ENCODE measurements around the gene SLC22A16. TPM values are rescaled to one million over a fixed set of nuclear protein-coding genes. Genes with fewer than 3 reads are reported as not detected.

The SLC22A16 gene
- total and polyA plus RNA-seq, 2 donors (not counting 3 experiments of a cell fraction or from before 2014, with no cell fraction given) = not detected

DNA sequence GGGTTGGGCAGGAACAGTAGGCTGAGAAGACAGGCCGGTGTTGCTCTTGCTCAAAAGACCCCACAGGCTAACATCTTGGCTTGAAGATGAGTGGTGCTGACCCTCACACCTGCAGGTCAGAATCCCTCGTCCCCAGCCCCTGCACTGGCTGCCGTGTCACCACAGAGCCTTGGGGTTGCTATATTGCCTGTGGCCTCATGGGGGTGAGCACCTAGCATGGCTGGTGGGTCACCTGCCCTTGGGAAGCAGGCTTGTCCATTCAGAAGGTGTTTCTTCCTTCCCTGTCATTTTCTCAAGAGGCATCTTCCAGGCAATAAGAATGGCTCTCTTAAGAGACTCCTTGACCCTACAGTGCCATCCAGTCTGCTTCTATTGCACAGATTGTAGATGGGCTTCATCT lies 7.7 kb downstream of the SLC22A16 start:
- TF ChIP-seq, protein P1, sequence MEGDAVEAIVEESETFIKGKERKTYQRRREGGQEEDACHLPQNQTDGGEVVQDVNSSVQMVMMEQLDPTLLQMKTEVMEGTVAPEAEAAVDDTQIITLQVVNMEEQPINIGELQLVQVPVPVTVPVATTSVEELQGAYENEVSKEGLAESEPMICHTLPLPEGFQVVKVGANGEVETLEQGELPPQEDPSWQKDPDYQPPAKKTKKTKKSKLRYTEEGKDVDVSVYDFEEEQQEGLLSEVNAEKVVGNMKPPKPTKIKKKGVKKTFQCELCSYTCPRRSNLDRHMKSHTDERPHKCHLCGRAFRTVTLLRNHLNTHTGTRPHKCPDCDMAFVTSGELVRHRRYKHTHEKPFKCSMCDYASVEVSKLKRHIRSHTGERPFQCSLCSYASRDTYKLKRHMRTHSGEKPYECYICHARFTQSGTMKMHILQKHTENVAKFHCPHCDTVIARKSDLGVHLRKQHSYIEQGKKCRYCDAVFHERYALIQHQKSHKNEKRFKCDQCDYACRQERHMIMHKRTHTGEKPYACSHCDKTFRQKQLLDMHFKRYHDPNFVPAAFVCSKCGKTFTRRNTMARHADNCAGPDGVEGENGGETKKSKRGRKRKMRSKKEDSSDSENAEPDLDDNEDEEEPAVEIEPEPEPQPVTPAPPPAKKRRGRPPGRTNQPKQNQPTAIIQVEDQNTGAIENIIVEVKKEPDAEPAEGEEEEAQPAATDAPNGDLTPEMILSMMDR (IDR thresholded peaks at IDR 0.05; ENCODE audit: extremely low read depth in 1 of 2, insufficient read depth in 1 of 2, low read depth in 1 of 2, low read length in 2 of 2) = no peak

DNA sequence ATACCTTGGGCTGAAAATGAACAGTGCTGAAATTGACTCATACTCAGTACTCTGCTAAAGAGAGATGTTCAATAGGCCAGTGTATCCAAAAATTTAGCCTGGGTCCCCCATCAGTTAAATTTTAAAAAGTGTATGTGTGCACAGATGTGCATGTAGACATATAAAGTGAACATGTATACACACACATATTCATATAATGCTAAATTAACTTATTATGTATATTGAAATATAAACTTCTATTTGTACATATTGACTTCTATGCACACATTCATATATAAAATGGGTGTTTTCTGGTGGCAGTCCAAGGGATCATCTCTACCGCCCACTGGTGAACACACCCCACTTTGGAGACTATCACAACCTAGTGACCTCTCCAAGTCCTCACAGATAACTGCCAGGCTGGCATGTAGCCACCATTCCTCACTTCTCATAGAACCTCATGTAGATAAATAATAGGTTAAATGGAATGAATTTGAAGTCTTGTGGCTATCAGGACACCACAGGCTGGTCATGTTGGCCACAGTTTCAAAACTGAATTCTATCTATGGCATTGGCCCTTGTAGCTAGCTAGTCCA lies 8.8 kb downstream of the SLC22A16 start:
- Histone ChIP-seq H3K4me3 (replicated peaks in 1 of 3; ENCODE audit: insufficient read depth in 1 of 3, low read depth in 1 of 3, low read length in 3 of 3) (no peak overlapping the region), H4K20me1 (replicated peaks; ENCODE audit: control insufficient read depth, extremely low read depth, insufficient read depth, low read length) (no peaks in the 10 kb centered on the region), H3K4me2 (ENCODE audit: insufficient read depth, low read length) (no peak overlapping the region), H3K27ac (ENCODE audit: insufficient read depth, low read depth, low read length) (no peak overlapping the region), H3K9ac (replicated peaks; ENCODE audit: extremely low read depth, insufficient read depth, low read length) (no peak overlapping the region), H3K27me3 (ENCODE audit: control insufficient read depth in 2 of 2, insufficient read depth in 2 of 2, low read length in 2 of 2) (peaks cover 15 to 16% of the 10 kb centered on the region in 2 experiments), H3K36me3 (ENCODE audit: control insufficient read depth in 2 of 2, extremely low read depth in 1 of 2, insufficient read depth in 2 of 2, low read length in 2 of 2) (no peaks in the 10 kb centered on the region), H3K4me1 (ENCODE audit: control insufficient read depth, extremely low read depth, insufficient read depth, low read length) (no peaks in the 10 kb centered on the region), H3K9me1 (replicated peaks; ENCODE audit: control insufficient read depth, extremely low read depth, insufficient read depth, low read length) (no peaks in the 10 kb centered on the region), H3K9me3 (replicated peaks; ENCODE audit: control insufficient read depth, insufficient read depth, low read length) (no peaks in the 10 kb centered on the region), H2AFZ (ENCODE audit: low read depth, low read length) (no peak overlapping the region), H3K79me2 (ENCODE audit: control insufficient read depth, insufficient read depth, low read length) (no peaks in the 10 kb centered on the region)
- no peak for FAIRE-seq
- CTCF ChIA-PET = no interaction called here
- POLR2A ChIA-PET = no interaction called here
- intact Hi-C loops (cut with micrococcal nuclease) (no loop called here), dilution Hi-C loops (cut with MboI; ENCODE audit: extremely low pct_ligation_motif_present, low sequenced_read_pairs) (no loop called here)
- BruUV-seq (replicated peaks) = no TSS peak
- no peak for TF ChIP-seq POLR2A (IDR thresholded peaks at IDR 0.05; ENCODE audit: low read depth, low read length)
- TF ChIP-seq, protein P1 (IDR thresholded peaks at IDR 0.05; ENCODE audit: extremely low read depth in 1 of 2, insufficient read depth in 1 of 2, low read depth in 1 of 2, low read length in 2 of 2) = no peak
- DNase-seq (ENCODE audit: low read depth, low spot score) = no peak

More for the DNA sequence above, 7.7 kb downstream of the SLC22A16 start:
- Histone ChIP-seq H3K9me1 (replicated peaks; ENCODE audit: control insufficient read depth, extremely low read depth, insufficient read depth, low read length) (no peaks in the 10 kb centered on the region), H3K79me2 (ENCODE audit: control insufficient read depth, insufficient read depth, low read length) (no peaks in the 10 kb centered on the region), H3K4me2 (ENCODE audit: insufficient read depth, low read length) (no peak overlapping the region), H3K27ac (ENCODE audit: insufficient read depth, low read depth, low read length) (no peak overlapping the region), H3K27me3 (ENCODE audit: control insufficient read depth in 2 of 2, insufficient read depth in 2 of 2, low read length in 2 of 2) (peaks cover 13 to 19% of the 10 kb centered on the region in 2 experiments), H3K4me1 (ENCODE audit: control insufficient read depth, extremely low read depth, insufficient read depth, low read length) (no peaks in the 10 kb centered on the region), H4K20me1 (replicated peaks; ENCODE audit: control insufficient read depth, extremely low read depth, insufficient read depth, low read length) (no peaks in the 10 kb centered on the region), H3K9me3 (replicated peaks; ENCODE audit: control insufficient read depth, insufficient read depth, low read length) (no peaks in the 10 kb centered on the region), H2AFZ (ENCODE audit: low read depth, low read length) (no peak overlapping the region), H3K36me3 (ENCODE audit: control insufficient read depth in 2 of 2, extremely low read depth in 1 of 2, insufficient read depth in 2 of 2, low read length in 2 of 2) (no peaks in the 10 kb centered on the region), H3K4me3 (replicated peaks in 1 of 3; ENCODE audit: insufficient read depth in 1 of 3, low read depth in 1 of 3, low read length in 3 of 3) (no peak overlapping the region), H3K9ac (replicated peaks; ENCODE audit: extremely low read depth, insufficient read depth, low read length) (no peak overlapping the region)
- intact Hi-C loops (cut with micrococcal nuclease) (no loop called here), dilution Hi-C loops (cut with MboI; ENCODE audit: extremely low pct_ligation_motif_present, low sequenced_read_pairs) (no loop called here)
- FAIRE-seq (no peak), DNase-seq (ENCODE audit: low read depth, low spot score) (no peak)
- POLR2A ChIA-PET = no interaction called here
- BruUV-seq (replicated peaks) = no TSS peak
- CTCF ChIA-PET = no interaction called here
